Common myeloid progenitor, CD34-positive (primary cell): ENCODE measurements around the gene EVI5L.

Source experiments
- CTCF ChIA-PET: fragments of 350-600 bp; sonication (Branson Sonifier 250); formaldehyde crosslinking; loops from one replicate; lab custom pipeline; 2021; ENCODE audit warnings: antibody characterized with exemption; lab: Charles Lee
- POLR2A ChIA-PET: fragments of 350-600 bp; sonication (Branson Sonifier 250); formaldehyde crosslinking; loops from one replicate; lab custom pipeline; 2021; ENCODE audit warnings: antibody characterized with exemption; lab: Charles Lee
- DNase-seq, 3 donors: peaks; one replicate each; pipeline versions ENCODE4 v3.0.0 to v3.0.0-alpha.2; 2013
- H3K27ac ChIP-seq, 2 experiments: 1 replicate in 1 of 2; 2 replicates in 1 of 2; pipeline ENCODE4 v1.7.0; 2013; ENCODE audit warnings: inconsistent platforms in 2 of 2, low read length in 2 of 2, mild to moderate bottlenecking in 2 of 2, low read depth in 1 of 2, moderate library complexity in 1 of 2; ENCODE audit not compliant: severe bottlenecking in 2 of 2, insufficient read depth in 1 of 2, poor library complexity in 1 of 2
- H3K27me3 ChIP-seq, 5 experiments: replicated peaks in 2 of 5; 1 replicate in 3 of 5; 2 replicates in 2 of 5; pipeline versions ENCODE4 v1.6.1 to v1.7.0; 2013; ENCODE audit warnings: low read length in 4 of 5, mild to moderate bottlenecking in 2 of 5, moderate library complexity in 2 of 5, inconsistent platforms in 1 of 5; ENCODE audit not compliant: insufficient read depth in 5 of 5, control insufficient read depth in 4 of 5
- H3K36me3 ChIP-seq, 4 experiments: 1 replicate in 2 of 4; 2 replicates in 2 of 4; pipeline versions ENCODE4 v1.6.1 to v1.7.0; 2013; ENCODE audit warnings: low read length in 3 of 4, control low read depth in 1 of 4, mild to moderate bottlenecking in 1 of 4; ENCODE audit not compliant: control insufficient read depth in 4 of 4, insufficient read depth in 4 of 4
- H3K4me1 ChIP-seq, 4 experiments: 1 replicate in 3 of 4; 2 replicates in 1 of 4; pipeline versions ENCODE4 v1.6.1 to v1.7.1; 2013; ENCODE audit warnings: low read length in 3 of 4, mild to moderate bottlenecking in 3 of 4, control low read depth in 1 of 4, inconsistent platforms in 1 of 4, moderate library complexity in 1 of 4; ENCODE audit not compliant: control insufficient read depth in 4 of 4, insufficient read depth in 4 of 4; ENCODE audit errors: control extremely low read depth in 1 of 4
- H3K4me3 ChIP-seq, 7 experiments: 1 replicate in 4 of 7; 2 replicates in 3 of 7; pipeline versions ENCODE4 v1.5.1 to v1.7.0; 2013; ENCODE audit warnings: mild to moderate bottlenecking in 7 of 7, low read length in 6 of 7, moderate library complexity in 6 of 7, inconsistent platforms in 2 of 7, low read depth in 2 of 7, control low read depth in 1 of 7; ENCODE audit not compliant: insufficient read depth in 4 of 7, control insufficient read depth in 1 of 7; ENCODE audit errors: extremely low read depth in 1 of 7
- H3K9me3 ChIP-seq, 5 experiments: 1 replicate in 4 of 5; 2 replicates in 1 of 5; pipeline versions ENCODE4 v1.6.1 to v1.7.1; 2013; ENCODE audit warnings: low read length in 4 of 5, mild to moderate bottlenecking in 2 of 5, inconsistent platforms in 1 of 5, low read depth in 1 of 5, moderate library complexity in 1 of 5; ENCODE audit not compliant: control insufficient read depth in 4 of 5, insufficient read depth in 2 of 5; ENCODE audit errors: control extremely low read depth in 1 of 5
- WGBS: methylation state at CpG from one replicate; pipeline ENCODE4 v1.1.5; 2013; ENCODE audit not compliant: insufficient coverage; 5-methylcytosine and 5-hydroxymethylcytosine counted together

Gene EVI5L

GRCh38 chr19:7895565-7895964, 65.5 kb downstream of the EVI5L start:
- WGBS, result 95% methylated on average over 13 of the region's 13 CpGs
- DNase-seq, result no peak
- H3K4me3 ChIP-seq, result no peak overlapping the region
- no peaks in the 10 kb centered on the region for H3K9me3 ChIP-seq
- no peaks in the 10 kb centered on the region for H3K36me3 ChIP-seq
- CTCF ChIA-PET, result no interaction called here
- POLR2A ChIA-PET, result no interaction called here
- H3K27ac ChIP-seq, result no peak overlapping the region
- H3K27me3 ChIP-seq, result peaks cover 0 to 6% (median 0%) of the 10 kb centered on the region in 5 experiments
- peaks cover 0 to 3% (median 0%) of the 10 kb centered on the region in 4 experiments for H3K4me1 ChIP-seq

DNA sequence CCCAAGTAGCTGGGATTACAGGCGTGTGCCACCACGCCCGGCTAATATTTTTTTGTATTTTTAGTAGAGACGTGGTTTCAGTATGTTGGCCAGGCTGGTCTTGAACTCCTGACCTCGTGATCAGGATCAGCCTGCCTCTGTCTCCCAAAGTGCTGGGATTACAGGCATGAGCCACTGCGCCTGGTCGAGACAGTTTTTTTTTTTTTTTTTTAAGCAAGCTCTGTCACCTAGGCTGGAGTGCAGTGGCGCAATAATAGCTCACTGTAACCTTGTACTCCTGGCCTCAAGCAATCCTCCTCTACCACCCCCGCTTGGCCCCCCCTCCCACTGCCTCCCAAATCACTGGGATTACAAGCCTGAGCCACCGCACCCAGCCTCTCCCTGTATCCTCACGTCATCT, 67.3 kb downstream of the EVI5L start:
- ChIA-PET CTCF (interaction anchor here (1.6 to 2.0 kb wide), 2 partner anchors 29 to 44 kb away, joined by 4 to 6 read pairs; no protein-coding TSS in a partner anchor), POLR2A (no interaction called here)
- 90% methylated on average over 9 of the region's 11 CpGs for WGBS
- Histone ChIP-seq H3K27me3 (peaks cover 0 to 3% (median 0%) of the 10 kb centered on the region in 5 experiments), H3K27ac (no peak overlapping the region), H3K9me3 (no peaks in the 10 kb centered on the region), H3K4me1 (peaks cover 0 to 3% (median 0%) of the 10 kb centered on the region in 4 experiments), H3K36me3 (peaks cover 0 to 3% (median 0%) of the 10 kb centered on the region in 4 experiments), H3K4me3 (no peak overlapping the region)
- DNase-seq, result no peak

DNA sequence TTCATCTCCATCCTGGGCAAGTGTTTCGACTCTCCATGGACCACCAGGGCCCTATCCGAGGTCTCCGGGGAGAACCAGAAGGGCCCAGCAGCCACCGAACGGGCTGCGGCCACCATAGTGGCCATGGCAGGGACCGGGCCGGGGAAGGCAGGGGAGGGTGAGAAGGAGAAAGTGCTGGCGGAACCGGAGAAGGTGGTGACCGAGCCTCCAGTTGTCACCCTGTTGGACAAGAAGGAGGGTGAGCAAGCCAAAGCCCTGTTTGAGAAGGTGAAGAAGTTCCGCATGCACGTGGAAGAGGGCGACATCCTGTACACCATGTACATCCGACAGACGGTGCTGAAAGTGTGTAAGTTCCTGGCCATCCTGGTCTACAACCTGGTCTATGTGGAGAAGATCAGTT, 68.9 kb downstream of the EVI5L start:
- CTCF ChIA-PET, result interaction anchor here (1.1 kb wide), 1 partner anchor 37 kb away, joined by 3 read pairs; no protein-coding TSS in a partner anchor
- WGBS, result 97% methylated on average over 16 of the region's 16 CpGs
- no peak for DNase-seq
- no peak overlapping the region for H3K4me3 ChIP-seq
- H3K9me3 ChIP-seq, result no peaks in the 10 kb centered on the region
- POLR2A ChIA-PET, result no interaction called here
- H3K27me3 ChIP-seq, result peaks cover 0 to under 1% (median 0%) of the 10 kb centered on the region in 5 experiments
- no peak overlapping the region for H3K27ac ChIP-seq
- H3K36me3 ChIP-seq, result peaks cover 0 to 3% (median 0%) of the 10 kb centered on the region in 4 experiments
- peaks cover 0 to 10% (median 9%) of the 10 kb centered on the region in 4 experiments for H3K4me1 ChIP-seq

DNA sequence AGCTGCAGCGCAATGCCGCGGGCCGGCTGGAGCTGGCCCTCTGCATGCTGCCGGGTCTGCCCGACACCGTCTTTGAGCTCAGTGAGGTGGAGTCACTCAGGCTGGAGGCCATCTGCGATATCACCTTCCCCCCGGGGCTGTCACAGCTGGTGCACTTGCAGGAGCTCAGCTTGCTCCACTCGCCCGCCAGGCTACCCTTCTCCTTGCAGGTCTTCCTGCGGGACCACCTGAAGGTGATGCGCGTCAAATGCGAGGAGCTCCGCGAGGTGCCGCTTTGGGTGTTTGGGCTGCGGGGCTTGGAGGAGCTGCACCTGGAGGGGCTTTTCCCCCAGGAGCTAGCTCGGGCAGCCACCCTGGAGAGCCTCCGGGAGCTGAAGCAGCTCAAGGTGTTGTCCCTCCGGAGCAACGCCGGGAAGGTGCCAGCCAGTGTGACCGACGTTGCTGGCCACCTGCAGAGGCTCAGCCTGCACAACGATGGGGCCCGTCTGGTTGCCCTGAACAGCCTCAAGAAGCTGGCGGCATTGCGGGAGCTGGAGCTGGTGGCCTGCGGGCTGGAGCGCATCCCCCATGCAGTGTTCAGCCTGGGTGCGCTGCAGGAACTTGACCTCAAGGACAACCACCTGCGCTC, 69.8 kb downstream of the EVI5L start:
- no peak overlapping the region for H3K27ac ChIP-seq
- WGBS, result 96% methylated on average over 34 of the region's 34 CpGs
- no peaks in the 10 kb centered on the region for H3K27me3 ChIP-seq
- no peak for DNase-seq
- H3K4me3 ChIP-seq, result no peak overlapping the region
- peaks cover 0 to 18% (median 16%) of the 10 kb centered on the region in 4 experiments for H3K4me1 ChIP-seq
- POLR2A ChIA-PET, result no interaction called here
- H3K36me3 ChIP-seq, result peaks cover 0 to 3% (median 0%) of the 10 kb centered on the region in 4 experiments
- no peaks in the 10 kb centered on the region for H3K9me3 ChIP-seq
- CTCF ChIA-PET, result interaction anchor here (0.8 to 2.6 kb wide), 5 partner anchors 17 to 46 kb away, joined by 3 to 10 read pairs (median 3); no protein-coding TSS in a partner anchor

DNA sequence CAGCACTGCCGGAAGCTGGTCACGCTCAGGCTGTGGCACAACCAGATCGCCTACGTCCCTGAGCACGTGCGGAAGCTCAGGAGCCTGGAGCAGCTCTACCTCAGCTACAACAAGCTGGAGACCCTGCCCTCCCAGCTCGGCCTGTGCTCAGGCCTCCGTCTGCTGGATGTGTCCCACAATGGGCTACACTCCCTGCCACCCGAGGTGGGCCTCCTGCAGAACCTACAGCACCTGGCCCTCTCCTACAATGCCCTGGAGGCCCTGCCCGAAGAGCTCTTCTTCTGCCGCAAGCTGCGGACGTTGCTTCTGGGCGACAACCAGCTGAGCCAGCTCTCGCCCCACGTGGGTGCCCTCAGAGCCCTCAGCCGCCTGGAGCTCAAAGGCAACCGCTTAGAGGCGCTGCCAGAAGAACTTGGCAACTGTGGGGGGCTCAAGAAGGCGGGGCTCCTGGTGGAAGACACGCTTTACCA, 70.4 kb downstream of the EVI5L start:
- 96% methylated on average over 21 of the region's 21 CpGs for WGBS

DNA sequence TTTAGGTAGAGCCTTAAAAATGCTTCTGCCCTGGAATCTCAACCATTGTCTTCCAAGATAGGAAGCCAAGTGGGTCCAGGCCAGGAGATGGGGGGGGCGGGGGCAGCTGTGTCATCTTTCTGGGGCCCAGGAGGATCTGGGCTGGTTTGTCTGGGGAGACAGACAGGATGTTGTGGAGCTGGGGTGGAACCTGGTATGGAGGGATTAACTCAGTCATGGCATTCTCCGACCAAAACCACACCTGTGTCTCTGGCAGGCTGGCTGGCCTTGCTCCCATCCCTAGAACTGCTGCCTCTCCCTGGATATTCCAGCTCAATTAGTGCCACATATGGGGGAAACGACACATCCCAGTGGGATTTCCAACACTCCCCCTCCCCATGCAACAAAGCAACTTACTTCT, 70.9 kb downstream of the EVI5L start:
- no peak for DNase-seq
- WGBS, result 100% methylated on average over 2 of the region's 3 CpGs
- no peak overlapping the region for H3K4me3 ChIP-seq
- no peaks in the 10 kb centered on the region for H3K27me3 ChIP-seq
- ChIA-PET POLR2A (no interaction called here), CTCF (interaction anchor here (1.2 to 2.6 kb wide), 3 partner anchors 32 to 44 kb away, joined by 3 to 10 read pairs (median 3); no protein-coding TSS in a partner anchor)
- H3K4me1 ChIP-seq, result peaks cover 0 to 24% (median 20%) of the 10 kb centered on the region in 4 experiments
- H3K27ac ChIP-seq, result no peak overlapping the region
- no peaks in the 10 kb centered on the region for H3K9me3 ChIP-seq
- H3K36me3 ChIP-seq, result peaks cover 0 to 4% (median 3%) of the 10 kb centered on the region in 4 experiments

More for the DNA sequence above, 70.4 kb downstream of the EVI5L start:
- Histone ChIP-seq H3K4me1 (peaks cover 0 to 23% (median 20%) of the 10 kb centered on the region in 4 experiments), H3K9me3 (no peaks in the 10 kb centered on the region), H3K27me3 (no peaks in the 10 kb centered on the region), H3K27ac (no peak overlapping the region), H3K36me3 (peaks cover 0 to 3% (median 0%) of the 10 kb centered on the region in 4 experiments), H3K4me3 (no peak overlapping the region)
- CTCF ChIA-PET, result interaction anchor here (0.8 to 2.6 kb wide), 5 partner anchors 17 to 46 kb away, joined by 3 to 10 read pairs (median 3); no protein-coding TSS in a partner anchor
- POLR2A ChIA-PET, result no interaction called here
- no peak for DNase-seq

- Histone ChIP-seq H3K4me3 (no peak overlapping the region), H3K27ac (no peak overlapping the region), H3K4me1 (peaks cover 0 to 24% (median 20%) of the 10 kb centered on the region in 4 experiments), H3K9me3 (no peaks in the 10 kb centered on the region), H3K36me3 (peaks cover 0 to 5% (median 3%) of the 10 kb centered on the region in 4 experiments), H3K27me3 (no peaks in the 10 kb centered on the region)
- 97% methylated on average over 7 of the region's 7 CpGs for WGBS
- no peak for DNase-seq
- CTCF ChIA-PET, result interaction anchor here (0.6 to 2.6 kb wide), 4 partner anchors 32 to 1525 kb away, joined by 3 to 10 read pairs (median 4); no protein-coding TSS in a partner anchor
- POLR2A ChIA-PET, result interaction anchor here (0.7 kb wide), 1 partner anchor 16 kb away, joined by 3 read pairs; no protein-coding TSS in a partner anchor
Observed at GRCh38 chr19:7901337-7901736, 71.3 kb downstream of the EVI5L start.
